Body of pancreas (tissue), 4 donors: ENCODE results near the gene CAPZB.

Experiments
- POLR2A ChIP-seq, 3 donors: fragments of 450-650 bp; IDR thresholded peaks; one replicate each; pipeline ENCODE4 v1.6.1; 2016; ENCODE audit warnings: antibody characterized with exemption in 3 of 3, mild to moderate bottlenecking in 2 of 3
- TF ChIP-seq, protein P1 (sequence below), 7 experiments: fragments of 450-650 bp in 4 of 7; fragments of 200-600 bp in 3 of 7; sonication (generic) in 3 of 7; IDR thresholded peaks; one replicate each; pipeline ENCODE4 v1.5.1; 2016 to 2019; ENCODE audit warnings: antibody characterized with exemption in 7 of 7

DNA sequence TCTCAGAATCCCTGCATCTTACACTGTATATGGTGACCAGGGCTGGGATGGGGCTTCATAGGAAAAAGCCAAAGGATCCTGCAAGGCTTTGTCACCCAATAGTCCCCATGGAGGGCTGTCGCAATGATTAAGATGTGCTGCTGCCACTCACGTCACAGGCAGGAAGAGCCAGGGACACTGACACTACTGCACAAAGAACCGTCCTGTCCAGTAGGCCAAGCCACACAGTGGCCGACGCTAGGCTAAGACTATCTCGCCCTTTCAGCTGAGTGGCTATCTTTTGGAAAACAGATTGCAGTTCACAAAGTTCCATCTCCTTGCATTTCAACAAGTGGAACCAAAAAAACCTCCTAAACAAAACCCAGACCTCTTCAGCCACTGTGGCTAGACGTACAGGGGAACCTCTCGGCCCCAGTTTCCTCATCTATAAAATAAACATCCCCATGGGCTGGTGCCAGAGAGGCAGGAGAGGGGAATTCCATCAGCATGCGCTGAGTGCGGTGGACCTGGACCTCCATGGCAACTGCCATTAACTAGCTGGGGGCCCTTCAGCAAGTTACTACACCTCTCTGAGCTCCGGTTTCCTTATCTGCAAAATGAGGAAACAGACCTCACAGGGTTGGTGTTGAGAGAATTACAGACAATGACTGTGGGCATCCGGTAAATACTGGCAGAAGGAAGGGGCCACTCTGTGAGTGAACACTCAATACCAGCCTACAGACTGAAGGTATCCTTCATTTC is 8.7 kb downstream of the CAPZB start:
- TF ChIP-seq, protein P1, sequence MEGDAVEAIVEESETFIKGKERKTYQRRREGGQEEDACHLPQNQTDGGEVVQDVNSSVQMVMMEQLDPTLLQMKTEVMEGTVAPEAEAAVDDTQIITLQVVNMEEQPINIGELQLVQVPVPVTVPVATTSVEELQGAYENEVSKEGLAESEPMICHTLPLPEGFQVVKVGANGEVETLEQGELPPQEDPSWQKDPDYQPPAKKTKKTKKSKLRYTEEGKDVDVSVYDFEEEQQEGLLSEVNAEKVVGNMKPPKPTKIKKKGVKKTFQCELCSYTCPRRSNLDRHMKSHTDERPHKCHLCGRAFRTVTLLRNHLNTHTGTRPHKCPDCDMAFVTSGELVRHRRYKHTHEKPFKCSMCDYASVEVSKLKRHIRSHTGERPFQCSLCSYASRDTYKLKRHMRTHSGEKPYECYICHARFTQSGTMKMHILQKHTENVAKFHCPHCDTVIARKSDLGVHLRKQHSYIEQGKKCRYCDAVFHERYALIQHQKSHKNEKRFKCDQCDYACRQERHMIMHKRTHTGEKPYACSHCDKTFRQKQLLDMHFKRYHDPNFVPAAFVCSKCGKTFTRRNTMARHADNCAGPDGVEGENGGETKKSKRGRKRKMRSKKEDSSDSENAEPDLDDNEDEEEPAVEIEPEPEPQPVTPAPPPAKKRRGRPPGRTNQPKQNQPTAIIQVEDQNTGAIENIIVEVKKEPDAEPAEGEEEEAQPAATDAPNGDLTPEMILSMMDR (IDR thresholded peaks at IDR 0.05), result no peak
- no peak for TF ChIP-seq POLR2A (IDR thresholded peaks at IDR 0.05)
